ENCODE data around the gene FOXO6.

FOXO6 gene

DNA sequence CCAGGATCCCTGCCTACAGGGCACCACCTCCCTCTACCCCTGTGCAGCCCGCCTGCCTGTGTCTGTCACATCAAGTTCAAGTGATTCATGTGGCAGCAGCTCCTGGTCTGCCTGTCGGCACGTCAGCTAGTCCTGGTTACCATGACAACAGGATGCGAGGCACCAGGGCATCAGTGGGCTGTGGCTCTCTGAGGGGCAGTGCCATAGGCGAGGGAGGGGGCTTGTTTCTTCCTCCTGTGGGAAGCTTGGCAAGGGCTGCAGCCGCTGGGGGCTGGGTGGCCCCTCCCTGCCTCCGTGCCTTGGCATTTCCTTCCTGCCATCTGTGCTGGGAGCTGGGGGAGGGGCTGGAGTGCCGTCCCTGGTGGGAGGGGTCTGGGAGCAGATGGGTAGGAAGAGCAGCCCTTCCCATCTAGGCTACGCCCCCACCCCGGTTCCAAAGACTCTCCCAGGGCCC is 43.1 kb downstream of the FOXO6 start:
- H3K4me3 ChIP-seq (ENCODE audit: low read length) = no peak overlapping the region
- peaks cover 41% of the 10 kb centered on the region for H3K27me3 ChIP-seq (ENCODE audit: control insufficient read depth, insufficient read depth, low read length)
- peaks cover 4% of the 10 kb centered on the region for H3K9me3 ChIP-seq (replicated peaks; ENCODE audit: low read length)
- H3K4me2 ChIP-seq (ENCODE audit: low read length) = peak overlapping the region; percentile 7
- no peak overlapping the region for H3K9ac ChIP-seq (ENCODE audit: low read depth, low read length)
- H3K36me3 ChIP-seq (ENCODE audit: insufficient read depth, low read length) = no peaks in the 10 kb centered on the region
- H3K4me1 ChIP-seq (ENCODE audit: control insufficient read depth, insufficient read depth, low read length) = peaks cover 6% of the 10 kb centered on the region

DNA sequence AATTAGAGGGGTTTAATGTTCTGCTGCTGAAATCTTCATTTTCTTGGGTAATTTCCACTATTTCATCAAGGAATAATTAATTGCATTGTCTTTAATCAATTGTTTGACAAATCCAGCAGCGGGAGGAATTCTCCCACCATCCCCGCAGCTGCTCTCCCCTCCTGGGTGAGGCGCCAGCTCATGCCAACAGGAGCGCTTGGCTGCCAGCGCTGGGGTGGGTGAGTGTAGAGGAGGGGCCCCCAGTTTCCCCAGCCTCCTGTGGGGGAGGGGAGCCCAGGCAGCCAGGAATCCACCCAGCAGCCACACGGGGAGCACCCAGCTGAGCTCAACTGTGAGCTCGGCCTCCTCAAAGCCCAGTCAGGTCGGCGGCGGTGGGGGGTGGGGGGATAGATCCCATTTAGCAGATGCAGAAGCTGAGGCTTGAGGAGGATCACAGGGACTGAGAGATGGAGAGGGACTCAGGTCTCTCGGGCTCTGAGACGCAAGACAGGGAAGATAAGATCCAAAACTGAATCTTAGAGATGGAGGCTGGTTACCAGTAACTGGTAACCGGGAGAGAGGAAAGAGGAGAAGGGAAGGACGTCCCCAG is 46.5 kb downstream of the FOXO6 start:
- no peak overlapping the region for H3K9ac ChIP-seq (ENCODE audit: low read depth, low read length)
- no peaks in the 10 kb centered on the region for H3K36me3 ChIP-seq (ENCODE audit: insufficient read depth, low read length)
- H3K27me3 ChIP-seq (ENCODE audit: control insufficient read depth, insufficient read depth, low read length) = peaks cover 57% of the 10 kb centered on the region
- no peak overlapping the region for H3K4me3 ChIP-seq (ENCODE audit: low read length)
- no peak overlapping the region for H3K4me2 ChIP-seq (ENCODE audit: low read length)
- no peaks in the 10 kb centered on the region for H3K9me3 ChIP-seq (replicated peaks; ENCODE audit: low read length)
- peaks cover 6% of the 10 kb centered on the region for H3K4me1 ChIP-seq (ENCODE audit: control insufficient read depth, insufficient read depth, low read length)

DNA sequence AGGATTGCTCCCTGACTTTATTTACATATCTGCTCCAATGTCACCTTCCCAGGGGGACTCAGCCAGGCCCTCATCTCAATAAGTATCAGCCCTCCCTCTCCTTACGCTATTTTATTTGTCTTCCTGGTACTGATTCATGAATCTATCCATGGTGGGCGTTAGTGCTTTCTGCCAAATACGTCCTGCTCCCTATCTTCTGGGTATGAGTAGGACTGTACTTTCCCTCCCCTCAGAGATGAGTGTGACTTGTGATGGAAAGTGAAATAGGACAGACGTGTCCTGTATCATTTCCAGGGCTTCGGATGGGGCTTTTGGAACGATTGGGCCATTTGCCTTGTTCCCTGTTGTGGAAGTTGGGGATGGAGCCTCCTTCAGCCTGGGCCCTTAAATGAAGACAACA is 47.5 kb downstream of the FOXO6 start:
- Histone ChIP-seq H3K9ac (ENCODE audit: low read depth, low read length) (no peak overlapping the region), H3K4me1 (ENCODE audit: control insufficient read depth, insufficient read depth, low read length) (peaks cover 6% of the 10 kb centered on the region), H3K36me3 (ENCODE audit: insufficient read depth, low read length) (no peaks in the 10 kb centered on the region), H3K4me2 (ENCODE audit: low read length) (no peak overlapping the region), H3K27me3 (ENCODE audit: control insufficient read depth, insufficient read depth, low read length) (peaks cover 50% of the 10 kb centered on the region), H3K4me3 (ENCODE audit: low read length) (no peak overlapping the region), H3K9me3 (replicated peaks; ENCODE audit: low read length) (no peaks in the 10 kb centered on the region)

DNA sequence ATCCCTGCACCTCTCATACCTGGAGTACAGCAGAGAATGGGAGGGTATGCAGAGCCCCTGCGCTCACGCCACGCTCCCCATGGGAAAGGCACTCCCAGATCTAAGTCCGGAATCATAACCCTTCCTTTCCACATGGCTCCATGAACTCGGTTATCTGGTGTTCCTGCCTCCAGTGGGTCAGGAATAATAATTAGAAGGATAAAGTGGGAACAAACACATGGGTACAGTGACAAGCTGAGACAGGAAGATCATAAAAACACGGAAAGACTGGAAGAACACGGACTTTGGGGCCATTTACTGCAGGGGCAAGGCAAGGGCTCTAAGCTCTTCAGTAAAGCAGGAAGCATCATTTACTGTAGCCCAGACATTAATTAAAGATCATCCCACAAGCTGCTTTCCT is 48.6 kb downstream of the FOXO6 start:
- Histone ChIP-seq H3K27me3 (ENCODE audit: control insufficient read depth, insufficient read depth, low read length) (peaks cover 50% of the 10 kb centered on the region), H3K9ac (ENCODE audit: low read depth, low read length) (no peak overlapping the region), H3K36me3 (ENCODE audit: insufficient read depth, low read length) (no peaks in the 10 kb centered on the region), H3K4me2 (ENCODE audit: low read length) (no peak overlapping the region), H3K4me1 (ENCODE audit: control insufficient read depth, insufficient read depth, low read length) (peaks cover under 1% of the 10 kb centered on the region), H3K9me3 (replicated peaks; ENCODE audit: low read length) (no peaks in the 10 kb centered on the region), H3K4me3 (ENCODE audit: low read length) (no peak overlapping the region)

DNA sequence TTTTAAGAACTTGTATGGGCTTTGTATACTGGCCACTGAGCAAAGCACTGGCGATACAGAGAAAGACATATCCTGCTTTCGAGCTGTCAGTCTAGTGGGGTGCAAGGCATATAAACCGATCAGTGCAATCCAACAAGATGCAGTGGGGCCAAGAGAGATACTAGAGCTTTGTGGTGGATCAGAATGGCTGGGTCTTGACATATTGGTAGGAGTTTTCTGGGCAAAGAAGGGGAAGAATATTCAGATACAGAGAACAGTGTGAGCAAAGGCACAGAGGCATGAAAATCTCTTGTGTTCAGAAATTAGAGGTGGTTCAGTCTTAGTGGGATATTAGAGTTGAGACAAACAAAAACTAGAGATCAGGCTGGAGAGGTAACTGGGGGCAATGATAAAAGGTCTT is 49.2 kb downstream of the FOXO6 start:
- Histone ChIP-seq H3K9me3 (replicated peaks; ENCODE audit: low read length) (no peaks in the 10 kb centered on the region), H3K4me2 (ENCODE audit: low read length) (no peak overlapping the region), H3K27me3 (ENCODE audit: control insufficient read depth, insufficient read depth, low read length) (peaks cover 50% of the 10 kb centered on the region), H3K4me3 (ENCODE audit: low read length) (no peak overlapping the region), H3K4me1 (ENCODE audit: control insufficient read depth, insufficient read depth, low read length) (no peaks in the 10 kb centered on the region), H3K36me3 (ENCODE audit: insufficient read depth, low read length) (no peaks in the 10 kb centered on the region), H3K9ac (ENCODE audit: low read depth, low read length) (no peak overlapping the region)

DNA sequence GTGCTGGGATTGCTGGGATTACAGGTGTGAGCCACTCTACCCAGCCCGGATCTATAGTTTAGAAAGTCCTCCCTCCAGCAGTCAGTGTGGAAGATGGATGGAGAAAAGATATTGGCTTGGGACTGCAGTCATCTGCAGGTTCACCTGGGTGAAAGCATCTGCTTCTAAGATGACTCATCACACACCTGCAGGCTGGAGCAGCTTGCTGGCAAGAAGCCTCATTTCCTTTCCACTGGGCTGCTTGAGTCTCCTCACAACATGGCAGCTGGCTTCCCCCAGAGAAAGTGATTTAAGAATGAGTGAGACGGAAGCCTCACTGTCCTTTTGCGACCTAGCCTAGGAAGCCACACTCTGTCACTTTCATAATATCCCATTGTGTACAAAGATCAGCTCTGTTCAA is 50.0 kb downstream of the FOXO6 start:
- H3K4me3 ChIP-seq (ENCODE audit: low read length) = no peak overlapping the region
- H3K9ac ChIP-seq (ENCODE audit: low read depth, low read length) = no peak overlapping the region
- peaks cover 50% of the 10 kb centered on the region for H3K27me3 ChIP-seq (ENCODE audit: control insufficient read depth, insufficient read depth, low read length)

DNA sequence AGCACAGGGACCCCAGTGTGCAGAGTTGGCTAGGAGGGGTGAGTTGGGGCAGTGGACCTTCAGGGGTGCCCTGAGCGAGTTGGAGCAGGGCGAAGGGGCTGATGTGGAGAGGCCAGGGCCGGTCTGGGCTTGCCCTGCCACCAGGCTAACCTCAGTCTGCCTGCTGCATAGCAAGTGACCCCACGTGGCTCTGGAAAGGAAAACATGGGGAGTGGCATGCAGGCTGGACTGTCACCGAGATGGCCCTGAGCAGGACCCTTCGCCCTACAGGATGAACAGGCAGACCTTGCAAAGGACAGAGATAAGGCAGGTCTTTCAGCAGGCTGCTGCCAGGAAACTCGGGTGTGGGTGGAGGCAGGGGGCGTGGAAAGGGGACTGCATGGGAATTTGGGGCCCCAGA is 51.5 kb downstream of the FOXO6 start:
- Histone ChIP-seq H3K4me1 (ENCODE audit: control insufficient read depth, insufficient read depth, low read length) (peaks cover 1% of the 10 kb centered on the region), H3K4me2 (ENCODE audit: low read length) (no peak overlapping the region), H3K27me3 (ENCODE audit: control insufficient read depth, insufficient read depth, low read length) (peaks cover 36% of the 10 kb centered on the region), H3K9ac (ENCODE audit: low read depth, low read length) (no peak overlapping the region), H3K4me3 (ENCODE audit: low read length) (no peak overlapping the region), H3K36me3 (ENCODE audit: insufficient read depth, low read length) (no peaks in the 10 kb centered on the region), H3K9me3 (replicated peaks; ENCODE audit: low read length) (no peaks in the 10 kb centered on the region)

More for the DNA sequence above, 50.0 kb downstream of the FOXO6 start:
- no peaks in the 10 kb centered on the region for H3K9me3 ChIP-seq (replicated peaks; ENCODE audit: low read length)
- H3K36me3 ChIP-seq (ENCODE audit: insufficient read depth, low read length) = no peaks in the 10 kb centered on the region
- no peak overlapping the region for H3K4me2 ChIP-seq (ENCODE audit: low read length)
- no peaks in the 10 kb centered on the region for H3K4me1 ChIP-seq (ENCODE audit: control insufficient read depth, insufficient read depth, low read length)

DNA sequence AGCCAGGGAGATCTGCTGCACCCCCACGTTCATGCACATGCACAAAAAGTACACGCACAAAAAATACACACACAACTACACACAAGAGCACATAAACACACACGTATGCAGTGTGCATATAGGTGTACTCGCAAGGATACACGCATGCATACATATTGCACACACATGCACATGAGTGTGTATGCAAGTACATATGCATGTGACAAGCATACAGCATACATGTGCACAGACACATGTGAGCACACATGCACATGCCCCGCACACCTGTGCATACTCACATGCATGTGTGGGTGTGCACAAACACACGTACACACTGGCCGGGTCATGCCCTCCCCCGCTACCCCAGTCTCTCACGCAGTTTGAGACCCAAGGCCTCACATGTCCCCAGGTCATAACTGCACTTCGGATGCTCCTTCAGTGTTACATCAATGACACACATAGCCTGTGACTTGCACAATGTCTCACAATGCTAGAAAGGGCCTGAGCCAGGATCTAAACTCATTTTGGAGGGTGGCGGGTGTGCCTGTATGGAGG is 52.6 kb downstream of the FOXO6 start:
- Histone ChIP-seq H3K36me3 (ENCODE audit: insufficient read depth, low read length) (no peaks in the 10 kb centered on the region), H3K9ac (ENCODE audit: low read depth, low read length) (no peak overlapping the region), H3K4me3 (ENCODE audit: low read length) (no peak overlapping the region), H3K9me3 (replicated peaks; ENCODE audit: low read length) (no peaks in the 10 kb centered on the region), H3K27me3 (ENCODE audit: control insufficient read depth, insufficient read depth, low read length) (peaks cover 26% of the 10 kb centered on the region), H3K4me2 (ENCODE audit: low read length) (no peak overlapping the region), H3K4me1 (ENCODE audit: control insufficient read depth, insufficient read depth, low read length) (peaks cover 10% of the 10 kb centered on the region)

DNA sequence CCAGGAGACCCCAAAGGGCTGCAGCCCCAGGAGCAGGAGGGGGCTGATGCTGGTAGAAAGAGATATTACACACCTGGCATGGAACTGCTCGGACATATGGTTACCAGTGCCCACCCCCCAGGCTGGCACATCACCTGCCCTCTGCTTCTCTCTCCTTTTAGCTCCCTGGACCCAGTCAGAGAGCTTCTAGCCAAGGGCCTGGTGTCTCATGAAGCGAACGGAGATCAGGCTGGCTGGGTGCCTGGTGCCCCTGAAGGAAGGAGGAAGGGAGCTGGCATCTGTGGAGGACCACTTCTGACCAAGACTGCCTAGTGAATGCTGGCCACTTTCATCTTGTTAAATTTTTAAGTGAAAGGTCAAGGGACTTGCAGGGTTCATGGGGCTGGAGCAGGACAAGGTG is 53.1 kb downstream of the FOXO6 start:
- Histone ChIP-seq H3K36me3 (ENCODE audit: insufficient read depth, low read length) (no peaks in the 10 kb centered on the region), H3K9me3 (replicated peaks; ENCODE audit: low read length) (no peaks in the 10 kb centered on the region), H3K4me2 (ENCODE audit: low read length) (no peak overlapping the region), H3K4me3 (ENCODE audit: low read length) (no peak overlapping the region), H3K4me1 (ENCODE audit: control insufficient read depth, insufficient read depth, low read length) (peaks cover 14% of the 10 kb centered on the region), H3K9ac (ENCODE audit: low read depth, low read length) (no peak overlapping the region), H3K27me3 (ENCODE audit: control insufficient read depth, insufficient read depth, low read length) (peaks cover 21% of the 10 kb centered on the region)

DNA sequence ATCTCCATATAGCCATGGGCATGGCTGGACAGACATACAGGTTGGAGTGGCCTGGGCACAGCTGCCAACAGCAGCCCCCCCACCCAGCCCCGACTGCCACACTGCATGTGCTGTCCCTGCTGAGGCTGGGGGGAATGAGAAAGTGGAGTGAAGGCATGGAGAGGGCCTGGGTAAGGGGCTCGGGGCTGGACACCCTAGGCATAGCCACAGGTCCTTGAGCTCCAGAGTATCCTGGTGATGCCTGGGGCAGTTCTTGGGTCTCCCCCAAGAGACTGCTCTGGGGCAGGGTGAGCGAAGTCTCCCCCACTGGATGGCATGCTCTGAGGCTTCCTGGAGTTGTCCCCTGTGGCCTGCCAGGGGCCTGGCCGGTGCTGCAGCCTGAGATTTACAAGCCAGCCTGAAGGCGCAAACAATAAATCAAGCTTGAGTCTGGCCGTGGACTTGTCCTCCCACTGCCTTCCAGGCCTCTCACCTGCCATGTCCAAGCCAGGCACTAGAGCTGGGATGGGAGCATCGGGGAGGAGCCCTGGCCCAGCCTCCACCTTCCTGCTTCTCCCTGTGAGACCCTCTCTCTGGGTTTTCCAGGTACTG is 53.6 kb downstream of the FOXO6 start:
- H3K36me3 ChIP-seq (ENCODE audit: insufficient read depth, low read length) = no peaks in the 10 kb centered on the region
- H3K27me3 ChIP-seq (ENCODE audit: control insufficient read depth, insufficient read depth, low read length) = peaks cover 17% of the 10 kb centered on the region

DNA sequence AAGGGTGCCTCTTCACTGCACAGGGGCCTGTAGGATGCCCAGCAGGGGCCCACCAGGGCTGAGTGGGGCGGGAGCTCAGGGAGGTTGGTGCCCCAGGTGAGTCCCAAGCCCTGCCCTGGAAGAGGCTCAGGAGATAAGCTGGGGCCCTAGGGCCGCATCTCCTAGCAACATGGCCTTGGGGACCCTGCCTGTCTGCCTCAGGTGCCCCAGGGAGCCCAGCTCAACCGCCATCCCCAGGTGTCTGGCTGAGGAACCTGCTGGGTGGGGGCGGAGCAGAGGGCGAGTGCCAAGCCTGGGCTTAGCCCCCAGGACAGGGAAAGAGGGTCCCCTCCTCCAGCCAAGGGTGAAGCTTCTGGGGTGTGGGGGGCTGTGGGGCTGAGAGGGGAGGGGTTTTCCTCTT is 54.8 kb downstream of the FOXO6 start:
- H3K27me3 ChIP-seq (ENCODE audit: control insufficient read depth, insufficient read depth, low read length) = peaks cover 7% of the 10 kb centered on the region
- no peaks in the 10 kb centered on the region for H3K36me3 ChIP-seq (ENCODE audit: insufficient read depth, low read length)
- H3K4me3 ChIP-seq (ENCODE audit: low read length) = no peak overlapping the region
- H3K4me1 ChIP-seq (ENCODE audit: control insufficient read depth, insufficient read depth, low read length) = peaks cover 17% of the 10 kb centered on the region
- H3K4me2 ChIP-seq (ENCODE audit: low read length) = no peak overlapping the region
- H3K9me3 ChIP-seq (replicated peaks; ENCODE audit: low read length) = no peaks in the 10 kb centered on the region
- no peak overlapping the region for H3K9ac ChIP-seq (ENCODE audit: low read depth, low read length)

More for the DNA sequence above, 53.6 kb downstream of the FOXO6 start:
- no peaks in the 10 kb centered on the region for H3K9me3 ChIP-seq (replicated peaks; ENCODE audit: low read length)
- no peak overlapping the region for H3K4me3 ChIP-seq (ENCODE audit: low read length)
- H3K9ac ChIP-seq (ENCODE audit: low read depth, low read length) = no peak overlapping the region
- H3K4me2 ChIP-seq (ENCODE audit: low read length) = no peak overlapping the region
- peaks cover 17% of the 10 kb centered on the region for H3K4me1 ChIP-seq (ENCODE audit: control insufficient read depth, insufficient read depth, low read length)
